HCT116 (cell line): ENCODE measurements around the gene ART1. TPM values are rescaled to one million over a fixed set of nuclear protein-coding genes. Genes with fewer than 3 reads are reported as not detected.

ENCODE experiments used
- ATAC-seq: fragments of 200-7000 bp; cut with Tn5 transposase; 2 replicates; pipeline ENCODE4 v1.9.1; 2020; ENCODE audit warnings: mild to moderate bottlenecking, moderate library complexity
- BruUV-seq: library from RNA; stranded (reverse); fragments of 400-500 nt; replicated peaks from 2 replicates; lab custom pipeline; 2021; lab: Mats Ljungman, UMichigan
- CTCF ChIA-PET: fragments of 300-600 bp; sonication (Branson Sonifier 250); formaldehyde crosslinking; loops from one replicate; lab custom pipeline; 2021; ENCODE audit warnings: antibody characterized with exemption; lab: Charles Lee
- POLR2A ChIA-PET: fragments of 300-600, 350-600 bp; sonication (Branson Sonifier 250); formaldehyde crosslinking; loops from one replicate; lab custom pipeline; 2021; ENCODE audit warnings: antibody characterized with exemption; lab: Charles Lee
- RAD21 ChIA-PET, 2 experiments: fragments of 300-600 bp; sonication (Branson Sonifier 250); formaldehyde crosslinking; loops; one replicate each; lab custom pipeline; 2023; ENCODE audit warnings: low total read pairs in 2 of 2; ENCODE audit not compliant: uncharacterized antibody in 2 of 2, unreplicated experiment in 2 of 2, low non-redundant PET in 1 of 2; lab: Charles Lee
- DNase-seq: peaks from one replicate; pipeline ENCODE4 v3.0.0-alpha.2; 2010; ENCODE audit warnings: low read depth, low spot score
- H2AFZ ChIP-seq: fragments of 200-600 bp; shearing (Covaris generic), sonication (generic); 2 replicates; pipeline ENCODE4 v1.6.1; 2017; ENCODE audit warnings: low read depth, mixed run types, mixed read lengths, antibody characterized with exemption, low read length; ENCODE audit not compliant: poor library complexity, severe bottlenecking
- H3K27ac ChIP-seq: 2 replicates; pipeline ENCODE4 v1.5.1; 2012; ENCODE audit warnings: low read depth, low read length
- H3K27me3 ChIP-seq: fragments of 200-600 bp; sonication (generic); 2 replicates; pipeline ENCODE4 v1.6.1; 2016; ENCODE audit warnings: mixed run types, low read length, mixed read lengths; ENCODE audit not compliant: insufficient read depth
- H3K36me3 ChIP-seq, 2 experiments: fragments of 200-500 bp in 1 of 2; fragments of 200-600 bp in 1 of 2; sonication (Bioruptor generic) in 1 of 2; sonication (generic) in 1 of 2; 2 replicates each; pipeline versions ENCODE4 v1.5.1 to v1.6.1; 2014 to 2016; ENCODE audit warnings: low read length in 2 of 2, inconsistent platforms in 1 of 2, mixed read lengths in 1 of 2, mixed run types in 1 of 2; ENCODE audit not compliant: insufficient read depth in 2 of 2, control insufficient read depth in 1 of 2
- H3K4me1 ChIP-seq, 2 experiments: fragments of 200-600 bp in 1 of 2; sonication (generic) in 1 of 2; 2 replicates each; pipeline versions ENCODE4 v1.5.1 to v1.6.1; 2012 to 2017; ENCODE audit warnings: low read length in 2 of 2, inconsistent platforms in 1 of 2, mild to moderate bottlenecking in 1 of 2, mixed read lengths in 1 of 2, mixed run types in 1 of 2, moderate library complexity in 1 of 2; ENCODE audit not compliant: insufficient read depth in 2 of 2, control insufficient read depth in 1 of 2
- H3K4me2 ChIP-seq: fragments of 200-600 bp; sonication (generic); 2 replicates; pipeline ENCODE4 v1.6.1; 2017; ENCODE audit warnings: mixed run types, low read length, mixed read lengths
- H3K4me3 ChIP-seq, 2 experiments: fragments of 200-600 bp in 1 of 2; sonication (generic) in 1 of 2; replicated peaks in 1 of 2; 2 replicates each; pipeline ENCODE4 v1.5.1; 2011 to 2016; ENCODE audit warnings: low read length in 2 of 2, control low read depth in 1 of 2, low read depth in 1 of 2, mild to moderate bottlenecking in 1 of 2, mixed read lengths in 1 of 2, mixed run types in 1 of 2
- H3K79me2 ChIP-seq: fragments of 200-600 bp; sonication (generic); 2 replicates; pipeline ENCODE4 v1.6.1; 2017; ENCODE audit warnings: mild to moderate bottlenecking, mixed run types, low read length, moderate library complexity, mixed read lengths; ENCODE audit not compliant: insufficient read depth
- H3K9ac ChIP-seq: fragments of 200-600 bp; sonication (generic); 2 replicates; pipeline ENCODE4 v1.6.1; 2016; ENCODE audit warnings: low read length, mixed read lengths
- H3K9me2 ChIP-seq: fragments of 200-600 bp; sonication (generic), shearing (Covaris generic); 2 replicates; pipeline ENCODE4 v1.6.1; 2017; ENCODE audit warnings: mixed run types, mild to moderate bottlenecking, moderate library complexity; ENCODE audit not compliant: insufficient read depth
- H3K9me3 ChIP-seq, 2 experiments: fragments of 200-500 bp in 1 of 2; fragments of 200-600 bp in 1 of 2; sonication (Bioruptor generic) in 1 of 2; sonication (generic) in 1 of 2; 2 replicates each; pipeline ENCODE4 v1.6.1; 2014 to 2017; ENCODE audit warnings: low read length in 2 of 2, mixed read lengths in 2 of 2, inconsistent platforms in 1 of 2, low read depth in 1 of 2, mild to moderate bottlenecking in 1 of 2, mixed run types in 1 of 2, moderate library complexity in 1 of 2; ENCODE audit not compliant: control insufficient read depth in 1 of 2, insufficient read depth in 1 of 2
- H4K20me1 ChIP-seq: fragments of 200-600 bp; sonication (generic), shearing (Covaris generic); 2 replicates; pipeline ENCODE4 v1.6.1; 2017; ENCODE audit warnings: mixed run types, mild to moderate bottlenecking, moderate library complexity; ENCODE audit not compliant: insufficient read depth
- ATF3 ChIP-seq: IDR thresholded peaks from 2 replicates; pipeline ENCODE4 v1.6.1; 2012
- CBX3 ChIP-seq: IDR thresholded peaks from 2 replicates; pipeline ENCODE4 v1.6.1; 2012; ENCODE audit warnings: low read depth
- CEBPB ChIP-seq: IDR thresholded peaks from 2 replicates; pipeline ENCODE4 v1.6.1; 2012; ENCODE audit warnings: low read depth
- EGR1 ChIP-seq: IDR thresholded peaks from 2 replicates; pipeline ENCODE4 v1.6.1; 2012; ENCODE audit warnings: low read depth
- ELF1 ChIP-seq: IDR thresholded peaks from 2 replicates; pipeline ENCODE4 v1.6.1; 2012; ENCODE audit warnings: low read depth, borderline replicate concordance
- EZH2 ChIP-seq: fragments of 200-600 bp; sonication (generic); IDR thresholded peaks from 2 replicates; pipeline ENCODE4 v1.6.1; 2017; ENCODE audit warnings: antibody characterized with exemption, mixed run types
- EZH2phosphoT487 ChIP-seq: fragments of 200-600 bp; IDR thresholded peaks from 2 replicates; pipeline ENCODE4 v1.6.1; 2018; ENCODE audit warnings: antibody characterized with exemption, borderline replicate concordance
- FOSL1 ChIP-seq: IDR thresholded peaks from 2 replicates; pipeline ENCODE4 v1.6.1; 2012; ENCODE audit warnings: low read depth
- POLR2A ChIP-seq: IDR thresholded peaks from 2 replicates; pipeline ENCODE4 v1.7.0; 2011; ENCODE audit warnings: borderline replicate concordance; ENCODE audit not compliant: insufficient read depth, insufficient read length; ENCODE audit errors: extremely low read depth
- POLR2AphosphoS5 ChIP-seq: IDR thresholded peaks from 2 replicates; pipeline ENCODE4 v1.6.1; 2011; ENCODE audit warnings: mild to moderate bottlenecking, low read depth, low read length, moderate library complexity
- TCF7L2 ChIP-seq: IDR thresholded peaks from 2 replicates; pipeline ENCODE4 v1.7.0; 2011; ENCODE audit warnings: borderline replicate concordance, inconsistent platforms; ENCODE audit not compliant: insufficient read depth, insufficient read length; ENCODE audit errors: extremely low read depth
- YY1 ChIP-seq: IDR thresholded peaks from 2 replicates; pipeline ENCODE4 v1.6.1; 2011; ENCODE audit warnings: low read length, low read depth, moderate library complexity, mild to moderate bottlenecking; ENCODE audit not compliant: insufficient replicate concordance; ENCODE audit errors: extremely low read depth
- ZNF274 ChIP-seq: fragments of 200-500 bp; sonication (Bioruptor generic); IDR thresholded peaks from 2 replicates; pipeline ENCODE4 v1.6.1; 2014; ENCODE audit warnings: mild to moderate bottlenecking, low read depth, low read length, inconsistent platforms
- intact Hi-C: fragments of 100-400 bp; cut with micrococcal nuclease; formaldehyde crosslinking; loops from 2 replicates; pipeline ENCODE4 v1.10.0; 2022
- total RNA-seq: library from RNA; stranded (reverse); gene quantifications from one replicate; pipeline ENCODE4 v1.2.1, GENCODE V29; 2021; ENCODE audit not compliant: unreplicated experiment

ART1 gene
- total RNA-seq, 1 experiment from 2014 or later = not detected

GRCh38 chr11:3671334-3672254, 26.7 kb downstream of the ART1 start, which contains the start of gene CHRNA10 (continued):
- TF ChIP-seq TCF7L2 (no peak), POLR2A (no peak), YY1 (no peak)

GRCh38 chr11:3674189-3674588, 29.3 kb downstream of the ART1 start:
- H2AFZ ChIP-seq = no peak overlapping the region
- no peaks in the 10 kb centered on the region for H4K20me1 ChIP-seq
- no peaks in the 10 kb centered on the region; a peak in 1 of 4 replicates for H3K4me1 ChIP-seq
- H3K27ac ChIP-seq = no peak overlapping the region
- peaks cover 44 to 65% of the 10 kb centered on the region in 2 experiments for H3K36me3 ChIP-seq
- ChIA-PET RAD21 (no interaction called here), CTCF (no interaction called here), POLR2A (no interaction called here)
- H3K4me3 ChIP-seq = no peak overlapping the region
- TF ChIP-seq EGR1 (no peak), CEBPB (no peak), FOSL1 (no peak), ELF1 (no peak), POLR2A (no peak), ZNF274 (no peak), ATF3 (no peak), CBX3 (no peak), EZH2phosphoT487 (no peak), POLR2AphosphoS5 (no peak), EZH2 (no peak)
- ATAC-seq (no peak; the same call in 1 of the 2 replicates), DNase-seq (no peak)
- intact Hi-C loops = no loop called here
- H3K9ac ChIP-seq = no peak overlapping the region
- no peaks in the 10 kb centered on the region for H3K9me3 ChIP-seq
- H3K27me3 ChIP-seq = no peaks in the 10 kb centered on the region
- no peaks in the 10 kb centered on the region for H3K9me2 ChIP-seq
- no peak overlapping the region for H3K4me2 ChIP-seq
- BruUV-seq = no TSS peak
- no peaks in the 10 kb centered on the region for H3K79me2 ChIP-seq
